Occipital lobe (tissue), 2 donors: ENCODE data around the gene ANKRD13D. TPM values are rescaled to one million over a fixed set of nuclear protein-coding genes. Genes with fewer than 3 reads are reported as not detected.
"Not testable (repeated sequence)": the region's sequence is repeated elsewhere in the genome, so short reads cannot be mapped to it uniquely, and the experiment has no call there.

ENCODE experiments used
- DNase-seq: peaks from one replicate; lab custom pipeline; 2025; lab: John Stamatoyannopoulos, UW
- total RNA-seq: library from RNA; depleted of rRNA; stranded (reverse); fragments of >200 nt; gene quantifications from one replicate; pipeline ENCODE4 v1.2.3, GENCODE V29; 2014

The ANKRD13D gene
- total RNA-seq, 1 donor from 2014 or later, result 49.4 TPM

GRCh38 chr11:67317205-67317887 is 28.2 kb downstream of the ANKRD13D start:
- peak; percentile 93 for DNase-seq

GRCh38 chr11:67317888-67318555 is 28.9 kb downstream of the ANKRD13D start:
- DNase-seq, result no peak

- DNase-seq, result not testable (repeated sequence)
These were observed 29.8 kb downstream of the ANKRD13D start for GRCh38 chr11:67318876-67319275.

- no peak for DNase-seq
These were observed 30.9 kb downstream of the ANKRD13D start for GRCh38 chr11:67320011-67320410.

- no peak for DNase-seq
These were observed 31.6 kb downstream of the ANKRD13D start for GRCh38 chr11:67320691-67321090.

- DNase-seq, result no peak
These were observed 32.3 kb downstream of the ANKRD13D start for GRCh38 chr11:67321313-67321871.

- no peak for DNase-seq
These were observed 32.9 kb downstream of the ANKRD13D start for GRCh38 chr11:67322049-67322448.

- DNase-seq, result no peak
These were observed 34.4 kb downstream of the ANKRD13D start for GRCh38 chr11:67323526-67323925.

GRCh38 chr11:67332081-67332691 is 43.1 kb downstream of the ANKRD13D start:
- DNase-seq, result no peak

- no peak for DNase-seq
These were observed 48.2 kb downstream of the ANKRD13D start for GRCh38 chr11:67337257-67337656.

- no peak for DNase-seq
These were observed 55.2 kb downstream of the ANKRD13D start for GRCh38 chr11:67344264-67344663.

- no peak for DNase-seq
These were observed 56.3 kb downstream of the ANKRD13D start for GRCh38 chr11:67345247-67345919.

- DNase-seq, result no peak
These were observed 57.1 kb downstream of the ANKRD13D start for GRCh38 chr11:67345920-67346819.

GRCh38 chr11:67347964-67348749 is 59.1 kb downstream of the ANKRD13D start:
- DNase-seq, result no peak

- DNase-seq, result no peak
These were observed 59.9 kb downstream of the ANKRD13D start for GRCh38 chr11:67349036-67349435.

- DNase-seq, result no peak
These were observed 60.4 kb downstream of the ANKRD13D start for GRCh38 chr11:67349457-67349856.

GRCh38 chr11:67349928-67350465 is 60.9 kb downstream of the ANKRD13D start:
- no peak for DNase-seq

GRCh38 chr11:67351275-67352005 is 62.3 kb downstream of the ANKRD13D start:
- no peak for DNase-seq
